ENCODE results near the gene DARS2.

DNA sequence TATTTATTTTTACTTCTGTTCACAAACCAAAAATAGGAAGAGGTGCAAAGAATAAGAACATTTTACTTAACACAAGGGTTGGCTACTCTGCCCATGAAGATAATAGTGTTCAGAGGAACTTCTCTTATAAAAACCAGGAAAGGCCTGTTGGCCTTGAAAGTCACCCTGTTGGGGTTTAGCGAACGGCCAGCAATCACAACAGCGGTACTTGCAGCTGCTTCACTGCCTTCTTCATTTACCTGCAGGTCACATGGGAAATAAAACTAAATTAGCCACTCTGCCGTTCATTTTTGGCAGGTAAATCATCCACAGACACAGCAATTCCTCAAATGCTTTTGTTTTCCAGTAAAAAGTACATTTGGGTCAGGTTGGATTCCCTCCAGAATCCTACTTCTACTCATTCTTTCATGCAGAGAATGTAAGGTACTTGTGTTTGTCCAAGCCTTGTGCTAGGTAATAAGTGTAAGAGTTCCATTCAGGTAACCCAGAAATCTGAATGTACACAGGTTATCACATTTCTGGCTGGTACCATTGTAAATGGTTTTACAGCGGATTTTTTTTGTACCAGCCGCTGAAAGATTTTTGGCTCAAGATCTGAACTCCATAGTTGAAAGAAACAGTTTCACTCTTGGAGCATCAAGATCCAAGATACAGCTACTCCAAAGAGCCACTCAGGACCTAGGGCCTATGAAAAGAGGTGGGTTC is 79.5 kb downstream of the DARS2 start:
- no peak for TF ChIP-seq CTCF (IDR thresholded peaks at IDR 0.05)
- no peak for TF ChIP-seq EP300 (IDR thresholded peaks at IDR 0.05)
